GM12878 (cell line): ENCODE measurements around the gene ENG. TPM values are rescaled to one million over a fixed set of nuclear protein-coding genes. Genes with fewer than 3 reads are reported as not detected.

ENCODE experiments used
- ATAC-seq: fragments of 200-7000 bp; cut with Tn5 transposase; 3 replicates; pipeline ENCODE4 v1.9.1; 2020; ENCODE audit warnings: mild to moderate bottlenecking, moderate library complexity
- BruUV-seq: library from RNA; stranded (reverse); fragments of 400-500 nt; replicated peaks from 2 replicates; lab custom pipeline; 2021; lab: Mats Ljungman, UMichigan
- CTCF ChIA-PET: fragments of 300-600 bp; sonication (Branson Sonifier 250); formaldehyde crosslinking; extraction: SDS; loops from one replicate; lab custom pipeline; 2021; ENCODE audit warnings: inconsistent platforms; lab: Yijun Ruan, JAX
- POLR2A ChIA-PET: fragments of 350-600 bp; formaldehyde crosslinking; extraction: SDS; loops from one replicate; lab custom pipeline; 2021; ENCODE audit warnings: inconsistent platforms; lab: Charles Lee
- RAD21 ChIA-PET: fragments of 300-600 bp; sonication (Branson Sonifier 250); formaldehyde crosslinking; loops from one replicate; lab custom pipeline; 2023; ENCODE audit warnings: antibody characterized with exemption; ENCODE audit not compliant: unreplicated experiment; lab: Charles Lee
- SMC1A ChIA-PET: fragments of 300-600 bp; sonication (Branson Sonifier 250); formaldehyde crosslinking; loops from one replicate; lab custom pipeline; 2023; ENCODE audit not compliant: unreplicated experiment, uncharacterized antibody; lab: Charles Lee
- DNase-seq: peaks from one replicate; pipeline ENCODE4 v3.0.0-alpha.2; 2011; ENCODE audit warnings: low read depth, low spot score
- FAIRE-seq: peaks from 3 replicates; lab custom pipeline; 2011; peaks lifted over from hg19 to GRCh38; lab: Jason Lieb, UNC
- H2AFZ ChIP-seq: 2 replicates; pipeline ENCODE4 v1.6.0; 2011; ENCODE audit warnings: low read depth, low read length, control low read depth; ENCODE audit not compliant: control insufficient read depth
- H3K27ac ChIP-seq: 2 replicates; pipeline ENCODE4 v1.5.1; 2011; ENCODE audit warnings: control low read depth; ENCODE audit not compliant: control insufficient read depth, insufficient read depth
- H3K27me3 ChIP-seq, 2 experiments: replicated peaks in 1 of 2; 2 replicates each; pipeline versions ENCODE4 v1.6.0 to v1.6.1; 2011; ENCODE audit warnings: low read length in 1 of 2; ENCODE audit not compliant: control insufficient read depth in 2 of 2, insufficient read depth in 2 of 2
- H3K36me3 ChIP-seq, 2 experiments: 2 replicates each; pipeline ENCODE4 v1.5.1; 2011; ENCODE audit warnings: low read length in 1 of 2; ENCODE audit not compliant: control insufficient read depth in 2 of 2, insufficient read depth in 2 of 2
- H3K4me1 ChIP-seq: 2 replicates; pipeline ENCODE4 v1.6.1; 2011; ENCODE audit warnings: mild to moderate bottlenecking, low read length, moderate library complexity, mixed read lengths; ENCODE audit not compliant: control insufficient read depth, insufficient read depth
- H3K4me2 ChIP-seq: 2 replicates; pipeline ENCODE4 v1.6.0; 2011; ENCODE audit warnings: control low read depth; ENCODE audit not compliant: control insufficient read depth, insufficient read depth
- H3K4me3 ChIP-seq: fragments of 200-600 bp; sonication (generic); 2 replicates; pipeline ENCODE4 v1.5.1; 2016
- H3K79me2 ChIP-seq: 2 replicates; pipeline ENCODE4 v1.6.0; 2011; ENCODE audit warnings: low read length; ENCODE audit not compliant: control insufficient read depth, insufficient read depth
- H3K9ac ChIP-seq: 2 replicates; pipeline ENCODE4 v1.8.0; 2011; ENCODE audit warnings: low read length, control low read depth, mixed read lengths; ENCODE audit not compliant: control insufficient read depth, insufficient read depth
- H3K9me3 ChIP-seq: replicated peaks from 3 replicates; pipeline ENCODE4 v1.5.1; 2011; ENCODE audit warnings: mild to moderate bottlenecking, low read length; ENCODE audit not compliant: control insufficient read depth, insufficient read depth
- H4K20me1 ChIP-seq: 2 replicates; pipeline ENCODE4 v1.6.0; 2011; ENCODE audit not compliant: control insufficient read depth, insufficient read depth
- CBFB ChIP-seq: IDR thresholded peaks from 2 replicates; pipeline ENCODE4 v1.6.1; 2016; ENCODE audit warnings: antibody characterized with exemption, low read depth
- CEBPB ChIP-seq, 2 experiments: fragments of 150-350 bp in 1 of 2; IDR thresholded peaks; 2 replicates each; pipeline ENCODE4 v1.6.1; 2012 to 2014; ENCODE audit warnings: low read depth in 2 of 2, low read length in 2 of 2, borderline replicate concordance in 1 of 2, inconsistent platforms in 1 of 2
- CEBPZ ChIP-seq: fragments of 150-350 bp; IDR thresholded peaks from 2 replicates; pipeline ENCODE4 v1.6.1; 2016; ENCODE audit warnings: low read depth, low read length
- FOS ChIP-seq: IDR thresholded peaks from 3 replicates; pipeline ENCODE4 v1.6.1; 2011; ENCODE audit warnings: borderline replicate concordance; ENCODE audit not compliant: insufficient read length; ENCODE audit errors: extremely low read depth
- HDAC2 ChIP-seq: fragments of 200-600 bp; sonication (generic); IDR thresholded peaks from 2 replicates; pipeline ENCODE4 v1.6.1; 2017
- IKZF1 ChIP-seq: fragments of 450-650 bp; conservative IDR thresholded peaks from 2 replicates; pipeline ENCODE4 v1.6.1; 2017; ENCODE audit warnings: antibody characterized with exemption, mild to moderate bottlenecking
- MEF2B ChIP-seq: fragments of 450-650 bp; IDR thresholded peaks from 2 replicates; pipeline ENCODE4 v1.6.1; 2018; ENCODE audit warnings: mild to moderate bottlenecking, moderate library complexity; ENCODE audit not compliant: partially characterized antibody, poor library complexity, severe bottlenecking
- MTA3 ChIP-seq: IDR thresholded peaks from 2 replicates; pipeline ENCODE4 v1.6.1; 2012; ENCODE audit warnings: low read length, inconsistent platforms, borderline replicate concordance
- MXI1 ChIP-seq: fragments of 150-350 bp; IDR thresholded peaks from 2 replicates; pipeline ENCODE4 v1.6.1; 2011; ENCODE audit warnings: low read depth, mild to moderate bottlenecking, inconsistent platforms, low read length, improper control_type of control experiment
- NBN ChIP-seq: fragments of 450-650 bp; IDR thresholded peaks from 2 replicates; pipeline ENCODE4 v1.6.1; 2016
- NFXL1 ChIP-seq: fragments of 450-650 bp; IDR thresholded peaks from 2 replicates; pipeline ENCODE4 v1.6.1; 2017; ENCODE audit warnings: antibody characterized with exemption, mild to moderate bottlenecking, borderline replicate concordance
- NR2C2 ChIP-seq: IDR thresholded peaks from 2 replicates; pipeline ENCODE4 v1.6.1; 2011; ENCODE audit warnings: borderline replicate concordance, low read depth; ENCODE audit not compliant: control insufficient read depth, insufficient read length
- POLR2AphosphoS5 ChIP-seq: IDR thresholded peaks from 2 replicates; pipeline ENCODE4 v1.6.1; 2011; ENCODE audit warnings: mild to moderate bottlenecking, low read length, inconsistent platforms
- RELA ChIP-seq: fragments of 450-650 bp; IDR thresholded peaks from 2 replicates; pipeline ENCODE4 v1.8.0; 2014; ENCODE audit warnings: borderline replicate concordance; ENCODE audit not compliant: partially characterized antibody
- RELB ChIP-seq: fragments of 450-650 bp; IDR thresholded peaks from 2 replicates; pipeline ENCODE4 v1.6.1; 2017; ENCODE audit warnings: low read depth, mild to moderate bottlenecking, moderate library complexity
- SIN3A ChIP-seq: IDR thresholded peaks from 2 replicates; pipeline ENCODE4 v1.6.1; 2012; ENCODE audit warnings: low read depth, low read length, improper control_type of control experiment
- TCF12 ChIP-seq: IDR thresholded peaks from 2 replicates; pipeline ENCODE4 v1.6.1; 2011; ENCODE audit warnings: low read depth, mild to moderate bottlenecking, low read length
- WGBS: methylation state at CpG from one replicate; pipeline ENCODE4 v1.1.6; 2016; ENCODE audit warnings: low lambda C conversion rate; ENCODE audit not compliant: insufficient replicate concordance, insufficient coverage; ENCODE audit errors: missing lambda C conversion rate; 5-methylcytosine and 5-hydroxymethylcytosine counted together
- in situ Hi-C: fragments of 300-500 bp; cut with MboI; formaldehyde crosslinking; loops from 9 replicates; pipeline ENCODE4 v1.14.3; 2018; ENCODE audit warnings: mixed read lengths
- intact Hi-C: fragments of 100-400 bp; cut with micrococcal nuclease; formaldehyde crosslinking; loops from one replicate; pipeline ENCODE4 v1.14.2; 2022; ENCODE audit not compliant: unreplicated experiment
- polyA plus RNA-seq, 11 experiments: library from polyadenylated mRNA; depleted of rRNA in 4 of 11; unstranded in 6 of 11; stranded (reverse) in 5 of 11; fragments of >200 nt; fragmentation: Nextera tagmentation in 4 of 11; fragmentation: Illumina TruSeq in 1 of 11; extraction: Ambion mirVana in 4 of 11; extraction: Trizol in 1 of 11; gene quantifications; 1 replicate in 1 of 11; 2 replicates in 10 of 11; pipeline versions ENCODE4 v1.2.1 to v1.2.3, GENCODE V29; 2011 to 2016; ENCODE audit warnings: inconsistent platforms in 2 of 11, missing spikeins in 2 of 11, low read depth in 1 of 11
- total RNA-seq, 4 experiments: library from RNA; depleted of rRNA in 3 of 4; stranded (reverse); fragments of >200 nt in 3 of 4; fragmentation: Illumina TruSeq in 1 of 4; extraction: Trizol in 1 of 4; gene quantifications; 2 replicates each; pipeline versions ENCODE4 v1.2.1 to v1.2.3, GENCODE V29; 2013 to 2021

ENG gene
- total and polyA plus RNA-seq, 10 of the 15 experiments (the other 5 are each of a cell fraction or from before 2014, with no cell fraction given), result 0.14 to 10.1 (median 2.0) TPM

GRCh38 chr9:127801955-127802575 is 52.4 kb downstream of the ENG start (continued):
- TF ChIP-seq RELB, result peak; percentile 29; the same call in 1 of the 2 replicates
- no peak for TF ChIP-seq SIN3A
- TF ChIP-seq IKZF1, result no peak
- no peak for TF ChIP-seq HDAC2

- RAD21 ChIA-PET, result interaction anchor here (0.6 kb wide), 2 partner anchors 12 to 123 kb away, joined by 3 to 5 read pairs; no protein-coding TSS in a partner anchor
- in situ Hi-C loops, result no loop called here
- Histone ChIP-seq H4K20me1 (no peaks in the 10 kb centered on the region), H3K27ac (no peak overlapping the region; the same call in none of the 2 replicates), H3K4me1 (peaks cover 23% of the 10 kb centered on the region), H3K79me2 (no peaks in the 10 kb centered on the region), H3K27me3 (no peaks in the 10 kb centered on the region), H2AFZ (no peak overlapping the region; the same call in 1 of the 2 replicates), H3K36me3 (peaks cover 5% of the 10 kb centered on the region in 2 experiments; a peak in 2 of 4 replicates), H3K4me2 (peak overlapping the region; percentile 36), H3K9ac (peak overlapping the region; percentile 8; the same call in 1 of the 2 replicates), H3K9me3 (no peaks in the 10 kb centered on the region), H3K4me3 (no peak overlapping the region)
- WGBS, result 2% methylated on average over 8 of the region's 11 CpGs
- DNase-seq (no peak), ATAC-seq (peak; percentile 51), FAIRE-seq (no peak)
- SMC1A ChIA-PET, result interaction anchor here (1.1 to 1.2 kb wide), 2 partner anchors 35 to 108 kb away, joined by 3 read pairs; no protein-coding TSS in a partner anchor
- POLR2A ChIA-PET, result interaction anchor here (0.6 to 1.7 kb wide), 5 partner anchors 9 to 121 kb away, joined by 3 to 5 read pairs (median 4); no protein-coding TSS in a partner anchor
- no TSS peak for BruUV-seq
- intact Hi-C loops, result no loop called here
- CTCF ChIA-PET, result interaction anchor here (0.6 to 1.8 kb wide), 4 partner anchors 12 to 73 kb away, joined by 4 to 7 read pairs (median 6); partner anchors contain the start of gene TOR2A
- TF ChIP-seq TCF12 (peak; percentile 67; the same call in 1 of the 2 replicates), NR2C2 (no peak), RELA (no peak), MXI1 (no peak), MEF2B (peak; percentile 27), CEBPB (IDR thresholded peaks at IDR 0.05; ENCODE audit: borderline replicate concordance in 1 of 2, low read depth in 2 of 2, low read length in 2 of 2) (no peak), NFXL1 (no peak), NBN (0 out of 2 replicates have a peak, but pooled peaks have one; percentile 29), MTA3 (no peak; the same call in 1 of the 2 replicates), POLR2AphosphoS5 (peak; percentile 9; the same call in 1 of the 2 replicates), CBFB (peak; percentile 11; the same call in 1 of the 2 replicates), CEBPZ (no peak), FOS (no peak)
Measured at GRCh38 chr9:127796852-127797370, 57.5 kb downstream of the ENG start.
